GM18909 (cell line): Measurements from ENCODE around the gene SYCE3.

Experiments used
- ATAC-seq: cut with Tn5 transposase; IDR thresholded peaks from one replicate; pipeline ENCODE4 v1.9.1; 2021; ENCODE audit warnings: mild to moderate bottlenecking; ENCODE audit not compliant: unreplicated experiment, poor library complexity

The SYCE3 gene

GRCh38 chr22:50532824-50533796, 29.6 kb downstream of the SYCE3 start:
- no peak for ATAC-seq

- no peak for ATAC-seq
Measured at GRCh38 chr22:50531962-50532674, 30.6 kb downstream of the SYCE3 start.

GRCh38 chr22:50531546-50531961, 31.2 kb downstream of the SYCE3 start:
- no peak for ATAC-seq

GRCh38 chr22:50530877-50531545, 31.7 kb downstream of the SYCE3 start:
- ATAC-seq: peak; percentile 28

- peak; percentile 1 for ATAC-seq
Measured at GRCh38 chr22:50530580-50530876, 32.2 kb downstream of the SYCE3 start.

GRCh38 chr22:50529897-50530579, 32.7 kb downstream of the SYCE3 start, which contains the start of gene TYMP:
Gene TYMP, minus strand, starts transcription at chr22:50530012. Its CDS starts 303 bp downstream, at chr22:50529709.
- ATAC-seq: peak; percentile 17

- ATAC-seq: no peak
Measured at GRCh38 chr22:50529416-50529896, 33.3 kb downstream of the SYCE3 start.

- ATAC-seq: no peak
Measured at GRCh38 chr22:50528682-50529415, 33.9 kb downstream of the SYCE3 start.

GRCh38 chr22:50527921-50528681, 34.6 kb downstream of the SYCE3 start:
- no peak for ATAC-seq

- ATAC-seq: no peak
Measured at GRCh38 chr22:50526834-50527801, 35.6 kb downstream of the SYCE3 start.

GRCh38 chr22:50526108-50526833, 36.4 kb downstream of the SYCE3 start:
- ATAC-seq: peak; percentile 27

GRCh38 chr22:50525858-50526107, 36.9 kb downstream of the SYCE3 start:
- peak; percentile 23 for ATAC-seq

GRCh38 chr22:50525104-50525857, 37.4 kb downstream of the SYCE3 start, which contains the start of gene SCO2:
Gene SCO2, minus strand, starts transcription at chr22:50525598. Its CDS starts 1,187 bp downstream, at chr22:50524411.
- ATAC-seq: peak; percentile 47

GRCh38 chr22:50524676-50525103, 38.0 kb downstream of the SYCE3 start:
- ATAC-seq: no peak

- ATAC-seq: no peak
Measured at GRCh38 chr22:50523806-50524675, 38.7 kb downstream of the SYCE3 start.

- no peak for ATAC-seq
Measured at GRCh38 chr22:50523458-50523805, 39.3 kb downstream of the SYCE3 start.
